Upper lobe of right lung (tissue), 1 donor: ENCODE measurements around the gene SAP30BP. TPM values are rescaled to one million over a fixed set of nuclear protein-coding genes. Genes with fewer than 3 reads are reported as not detected.

Source experiments
- ATAC-seq: fragments of 200-7000 bp; cut with Tn5 transposase; one replicate; pipeline ENCODE4 v1.9.1; 2020; ENCODE audit warnings: mild to moderate bottlenecking, moderate library complexity
- DNase-seq: peaks from one replicate; pipeline ENCODE4 v3.0.0-alpha.2; 2020
- H3K27ac ChIP-seq: fragments of 200-600 bp; one replicate; pipeline ENCODE4 v1.8.0; 2022
- H3K27me3 ChIP-seq: fragments of 200-600 bp; one replicate; pipeline ENCODE4 v1.8.0; 2022; ENCODE audit warnings: mild to moderate bottlenecking
- H3K36me3 ChIP-seq: fragments of 200-600 bp; one replicate; pipeline ENCODE4 v1.8.0; 2022
- H3K4me1 ChIP-seq: fragments of 200-600 bp; one replicate; pipeline ENCODE4 v1.8.0; 2022
- H3K4me3 ChIP-seq: fragments of 200-600 bp; one replicate; pipeline ENCODE4 v1.8.0; 2022; ENCODE audit warnings: mild to moderate bottlenecking
- H3K9me3 ChIP-seq: fragments of 200-600 bp; one replicate; pipeline ENCODE4 v1.8.0; 2022
- CTCF ChIP-seq: fragments of 200-600 bp; IDR thresholded peaks from one replicate; pipeline ENCODE4 v1.8.0; 2022; ENCODE audit warnings: antibody characterized with exemption
- intact Hi-C: fragments of 100-400 bp; cut with DNase I; formaldehyde crosslinking; loops from one replicate; pipeline ENCODE4 v1.11.0; 2022
- total RNA-seq: library from RNA; stranded (reverse); fragmentation: NEBNext Ultra II Directional; extraction: Animal tissue kit (Norgen Biotek cat#: 25700); gene quantifications from one replicate; pipeline ENCODE4 v1.2.1, GENCODE V29; 2021
- donor health status: DM: no; HTN: yes; CAD: no; lungs with severe emphysema.

SAP30BP gene
- total RNA-seq, 1 donor from 2014 or later: 71.4 TPM

GRCh38 chr17:75652934-75653549 lies 14.1 kb upstream of the SAP30BP start:
- ATAC-seq (peak; percentile 77), DNase-seq (peak; percentile 49)
- peaks cover 58% of the 10 kb centered on the region for H3K36me3 ChIP-seq
- no peak overlapping the region for H3K4me3 ChIP-seq
- intact Hi-C loops: no loop called here
- H3K9me3 ChIP-seq: no peaks in the 10 kb centered on the region
- no peaks in the 10 kb centered on the region for H3K4me1 ChIP-seq
- no peak overlapping the region for H3K27ac ChIP-seq
- peak; percentile 54 for TF ChIP-seq CTCF
- H3K27me3 ChIP-seq: no peaks in the 10 kb centered on the region

GRCh38 chr17:75654176-75654575 lies 13.0 kb upstream of the SAP30BP start:
- Histone ChIP-seq H3K27ac (no peak overlapping the region), H3K4me1 (no peaks in the 10 kb centered on the region), H3K9me3 (no peaks in the 10 kb centered on the region), H3K27me3 (no peaks in the 10 kb centered on the region), H3K36me3 (peaks cover 53% of the 10 kb centered on the region), H3K4me3 (no peak overlapping the region)
- DNase-seq (no peak), ATAC-seq (no peak)
- intact Hi-C loops: no loop called here
- TF ChIP-seq CTCF: no peak

- intact Hi-C loops: no loop called here
- no peak for TF ChIP-seq CTCF
- ATAC-seq (no peak), DNase-seq (peak; percentile 20)
- Histone ChIP-seq H3K36me3 (peaks cover 62% of the 10 kb centered on the region), H3K9me3 (no peaks in the 10 kb centered on the region), H3K27ac (no peak overlapping the region), H3K4me1 (no peaks in the 10 kb centered on the region), H3K27me3 (no peaks in the 10 kb centered on the region), H3K4me3 (no peak overlapping the region)
Measured at GRCh38 chr17:75658237-75658636, 8.9 kb upstream of the SAP30BP start.

GRCh38 chr17:75661531-75661930 lies 5.6 kb upstream of the SAP30BP start:
- DNase-seq: no peak
- H3K4me3 ChIP-seq: no peak overlapping the region
- no peak for ATAC-seq
- no peaks in the 10 kb centered on the region for H3K9me3 ChIP-seq
- no peak for TF ChIP-seq CTCF
- H3K27me3 ChIP-seq: no peaks in the 10 kb centered on the region
- H3K36me3 ChIP-seq: peaks cover 42% of the 10 kb centered on the region
- H3K4me1 ChIP-seq: peaks cover 8% of the 10 kb centered on the region
- no peak overlapping the region for H3K27ac ChIP-seq
- intact Hi-C loops: no loop called here

- peak; percentile 51 for DNase-seq
Measured at GRCh38 chr17:75662511-75662910, 4.6 kb upstream of the SAP30BP start.

More at GRCh38 chr17:75662511-75662910, 4.6 kb upstream of the SAP30BP start:
- no peaks in the 10 kb centered on the region for H3K9me3 ChIP-seq
- no peak overlapping the region for H3K4me3 ChIP-seq
- no peak for TF ChIP-seq CTCF
- no peak for ATAC-seq
- peaks cover 10% of the 10 kb centered on the region for H3K4me1 ChIP-seq
- no peak overlapping the region for H3K27ac ChIP-seq
- H3K27me3 ChIP-seq: no peaks in the 10 kb centered on the region
- H3K36me3 ChIP-seq: peaks cover 35% of the 10 kb centered on the region
- intact Hi-C loops: no loop called here
